NCI-H1694 treated with DMSO at 0.1 percent for 48 hours (cell line): Measurements from ENCODE around the gene CCHCR1.
A peak's percentile ranks its signal among the peaks of the same experiment; 100 is the strongest.
"Not testable (repeated sequence)": the region's sequence is repeated elsewhere in the genome, so short reads cannot be mapped to it uniquely, and the experiment has no call there.

Experiments
- DNase-seq: peaks from one replicate; lab custom pipeline; 2025; lab: John Stamatoyannopoulos, UW

CCHCR1 gene

GRCh38 chr6:31157513-31158139, at the start of gene CCHCR1:
Gene CCHCR1, minus strand, starts transcription at chr6:31157802. Its CDS starts 202 bp downstream, at chr6:31157600.
- no peak for DNase-seq

- DNase-seq: no peak
These were observed 48.0 kb upstream of the CCHCR1 start for GRCh38 chr6:31205638-31206037.

- no peak for DNase-seq
These were observed 47.1 kb upstream of the CCHCR1 start for GRCh38 chr6:31204751-31205145.

- DNase-seq: no peak
These were observed 45.9 kb upstream of the CCHCR1 start for GRCh38 chr6:31203345-31203979.

GRCh38 chr6:31202259-31203166, 44.9 kb upstream of the CCHCR1 start:
- no peak for DNase-seq

- not testable (repeated sequence) for DNase-seq
These were observed 41.5 kb upstream of the CCHCR1 start for GRCh38 chr6:31199105-31199452.

GRCh38 chr6:31197559-31198305, 40.1 kb upstream of the CCHCR1 start:
- DNase-seq: peak; percentile 51

- not testable (repeated sequence) for DNase-seq
These were observed 38.8 kb upstream of the CCHCR1 start for GRCh38 chr6:31196251-31197022.

GRCh38 chr6:31195308-31195979, 37.8 kb upstream of the CCHCR1 start:
- not testable (repeated sequence) for DNase-seq

- DNase-seq: no peak
These were observed 36.6 kb upstream of the CCHCR1 start for GRCh38 chr6:31194061-31194834.

- no peak for DNase-seq
These were observed 35.6 kb upstream of the CCHCR1 start for GRCh38 chr6:31193206-31193605.

- peak; percentile 47 for DNase-seq
These were observed 35.0 kb upstream of the CCHCR1 start for GRCh38 chr6:31192431-31193105.

GRCh38 chr6:31190488-31190887, 32.9 kb upstream of the CCHCR1 start:
- DNase-seq: no peak

- not testable (repeated sequence) for DNase-seq
These were observed 31.6 kb upstream of the CCHCR1 start for GRCh38 chr6:31189223-31189622.

- DNase-seq: no peak
These were observed 30.2 kb upstream of the CCHCR1 start for GRCh38 chr6:31187780-31188194.

GRCh38 chr6:31186052-31186734, 28.6 kb upstream of the CCHCR1 start:
- no peak for DNase-seq

GRCh38 chr6:31185695-31186051, 28.1 kb upstream of the CCHCR1 start:
- DNase-seq: not testable (repeated sequence)

- DNase-seq: not testable (repeated sequence)
These were observed 26.3 kb upstream of the CCHCR1 start for GRCh38 chr6:31183859-31184258.

- not testable (repeated sequence) for DNase-seq
These were observed 25.7 kb upstream of the CCHCR1 start for GRCh38 chr6:31183287-31183686.
